Esophagus (tissue), 2 donors: ENCODE measurements around the gene CRB2. TPM values are rescaled to one million over a fixed set of nuclear protein-coding genes. Genes with fewer than 3 reads are reported as not detected.
A peak's percentile ranks its signal among the peaks of the same experiment; 100 is the strongest.

ENCODE experiments used
- H3K27ac ChIP-seq, 2 donors: one replicate each; pipeline ENCODE4 v1.5.1; 2013; ENCODE audit warnings: low read depth in 2 of 2, mild to moderate bottlenecking in 2 of 2, inconsistent platforms in 1 of 2, low read length in 1 of 2, moderate library complexity in 1 of 2
- H3K27me3 ChIP-seq, 2 donors: one replicate each; pipeline ENCODE4 v1.6.1; 2013; ENCODE audit warnings: low read length in 2 of 2, control low read depth in 1 of 2, mild to moderate bottlenecking in 1 of 2; ENCODE audit not compliant: insufficient read depth in 2 of 2, control insufficient read depth in 1 of 2
- H3K36me3 ChIP-seq, 2 donors: one replicate each; pipeline ENCODE4 v1.6.1; 2013; ENCODE audit warnings: low read length in 1 of 2; ENCODE audit not compliant: control insufficient read depth in 2 of 2, insufficient read depth in 2 of 2
- H3K4me1 ChIP-seq, 2 donors: one replicate each; pipeline ENCODE4 v1.6.1; 2013; ENCODE audit warnings: low read length in 1 of 2; ENCODE audit not compliant: control insufficient read depth in 2 of 2, insufficient read depth in 2 of 2
- H3K4me3 ChIP-seq, 2 donors: one replicate each; pipeline ENCODE4 v1.5.1; 2013; ENCODE audit warnings: low read length in 2 of 2, mild to moderate bottlenecking in 2 of 2, low read depth in 1 of 2, moderate library complexity in 1 of 2
- H3K9me3 ChIP-seq, 2 donors: one replicate each; pipeline ENCODE4 v1.6.1; 2013; ENCODE audit warnings: mild to moderate bottlenecking in 2 of 2, low read depth in 1 of 2, low read length in 1 of 2, moderate library complexity in 1 of 2; ENCODE audit not compliant: control insufficient read depth in 2 of 2, insufficient read depth in 1 of 2
- WGBS, 2 donors: extraction: QIAGEN DNeasy Blood & Tissue Kit; methylation state at CpG; one replicate each; pipeline ENCODE4 v1.1.7; 2013; 5-methylcytosine and 5-hydroxymethylcytosine counted together
- polyA plus RNA-seq, 2 donors: library from polyadenylated mRNA; stranded (reverse); fragments of 200-250 nt; gene quantifications; one replicate each; pipeline ENCODE4 v1.2.3, GENCODE V29; 2013
- donor health status: healthy with polysubstance abuse.
- donor health status: Bipolar disorder and iron deficiency.

Gene CRB2
- under 1 TPM; 0.01 to 0.02 TPM for polyA plus RNA-seq

- no peaks in the 10 kb centered on the region for H3K27me3 ChIP-seq
These were observed at the start of gene CRB2 for GRCh38 chr9:123355761-123356431. Gene CRB2 (plus strand): TSS chr9:123356197. CDS start chr9:123356261, 64 bp downstream.

GRCh38 chr9:123309611-123310010 lies 46.4 kb upstream of the CRB2 start:
- Histone ChIP-seq H3K27me3 (no peaks in the 10 kb centered on the region), H3K27ac (no peak overlapping the region), H3K36me3 (no peaks in the 10 kb centered on the region), H3K9me3 (no peaks in the 10 kb centered on the region), H3K4me1 (peaks cover 0 to 3% of the 10 kb centered on the region in 2 donors), H3K4me3 (no peak overlapping the region)
- 68 to 76% methylated on average over 1 of the region's 1 CpG for WGBS, 2 donors

More at GRCh38 chr9:123355761-123356431, at the start of gene CRB2:
- no peaks in the 10 kb centered on the region for H3K36me3 ChIP-seq
- H3K4me3 ChIP-seq: no peak within 1 kb of the TSS
- 63 to 64% methylated on average over 15 to 17 of the region's 17 CpGs for WGBS, 2 donors
- H3K4me1 ChIP-seq: peaks cover 2 to 10% of the 10 kb centered on the region in 2 donors
- no peaks in the 10 kb centered on the region for H3K9me3 ChIP-seq
- no peak within 1 kb of the TSS for H3K27ac ChIP-seq

- Histone ChIP-seq H3K36me3 (no peaks in the 10 kb centered on the region), H3K9me3 (no peaks in the 10 kb centered on the region), H3K27me3 (no peaks in the 10 kb centered on the region), H3K4me3 (no peak overlapping the region), H3K27ac (no peak overlapping the region), H3K4me1 (peaks cover 0 to 3% of the 10 kb centered on the region in 2 donors)
- 58 to 73% methylated on average over 4 of the region's 4 CpGs for WGBS, 2 donors
These were observed 45.3 kb upstream of the CRB2 start for GRCh38 chr9:123310551-123311249.

- H3K27me3 ChIP-seq: no peaks in the 10 kb centered on the region
- H3K36me3 ChIP-seq: no peaks in the 10 kb centered on the region
- WGBS, 2 donors: 73 to 78% methylated on average over 9 of the region's 9 CpGs
- H3K27ac ChIP-seq: no peak overlapping the region
- no peaks in the 10 kb centered on the region for H3K9me3 ChIP-seq
- H3K4me1 ChIP-seq: peaks cover 0 to 3% of the 10 kb centered on the region in 2 donors
- H3K4me3 ChIP-seq: no peak overlapping the region
These were observed 44.7 kb upstream of the CRB2 start for GRCh38 chr9:123311250-123311752.

- no peaks in the 10 kb centered on the region for H3K27me3 ChIP-seq
- H3K4me3 ChIP-seq: no peak overlapping the region
- H3K4me1 ChIP-seq: peaks cover 0 to 3% of the 10 kb centered on the region in 2 donors
- no peaks in the 10 kb centered on the region for H3K9me3 ChIP-seq
- WGBS, 2 donors: 85 to 90% methylated on average over 4 of the region's 4 CpGs
- H3K27ac ChIP-seq: no peak overlapping the region
- no peaks in the 10 kb centered on the region for H3K36me3 ChIP-seq
These were observed 43.6 kb upstream of the CRB2 start for GRCh38 chr9:123312306-123312877.

GRCh38 chr9:123314617-123315016 lies 41.4 kb upstream of the CRB2 start:
- WGBS, 2 donors: 96 to 97% methylated on average over 6 of the region's 6 CpGs
- no peaks in the 10 kb centered on the region for H3K36me3 ChIP-seq
- H3K4me3 ChIP-seq: no peak overlapping the region
- no peak overlapping the region for H3K27ac ChIP-seq
- peaks cover 4 to 12% of the 10 kb centered on the region in 2 donors for H3K4me1 ChIP-seq
- H3K27me3 ChIP-seq: no peaks in the 10 kb centered on the region
- no peaks in the 10 kb centered on the region for H3K9me3 ChIP-seq

- 83 to 89% methylated on average over 2 of the region's 2 CpGs for WGBS, 2 donors
- Histone ChIP-seq H3K36me3 (no peaks in the 10 kb centered on the region), H3K9me3 (no peaks in the 10 kb centered on the region), H3K4me3 (no peak overlapping the region), H3K27ac (peak overlapping the region; percentile 83 to 85), H3K4me1 (peaks cover 4 to 12% of the 10 kb centered on the region in 2 donors), H3K27me3 (no peaks in the 10 kb centered on the region)
These were observed 40.4 kb upstream of the CRB2 start for GRCh38 chr9:123315635-123316034.

- Histone ChIP-seq H3K4me1 (peaks cover 4 to 12% of the 10 kb centered on the region in 2 donors), H3K4me3 (no peak overlapping the region), H3K27ac (no peak overlapping the region), H3K36me3 (no peaks in the 10 kb centered on the region), H3K27me3 (no peaks in the 10 kb centered on the region), H3K9me3 (no peaks in the 10 kb centered on the region)
- WGBS, 2 donors: 71 to 82% methylated on average over 7 of the region's 7 CpGs
These were observed 39.8 kb upstream of the CRB2 start for GRCh38 chr9:123316053-123316718.

GRCh38 chr9:123318202-123318601 lies 37.8 kb upstream of the CRB2 start:
- Histone ChIP-seq H3K9me3 (no peaks in the 10 kb centered on the region), H3K27ac (peak overlapping the region; percentile 19 to 67), H3K27me3 (no peaks in the 10 kb centered on the region), H3K36me3 (no peaks in the 10 kb centered on the region), H3K4me1 (peaks cover 7 to 11% of the 10 kb centered on the region in 2 donors), H3K4me3 (no peak overlapping the region)
- WGBS, 2 donors: 41 to 49% methylated on average over 7 of the region's 7 CpGs
